Measurements from ENCODE around the gene VIPR1. TPM values are rescaled to one million over a fixed set of nuclear protein-coding genes. Genes with fewer than 3 reads are reported as not detected.

VIPR1 gene
- polyA plus RNA-seq, 1 of the 3 experiments (the other 2 are of a cell fraction): not detected

GRCh38 chr3:42575137-42575741 lies 72.8 kb downstream of the VIPR1 start:
- Histone ChIP-seq H3K79me2 (ENCODE audit: insufficient read depth) (peaks cover 97% of the 10 kb centered on the region), H3F3A (replicated peaks; ENCODE audit: insufficient read depth) (peaks cover 6% of the 10 kb centered on the region), H3K9ac (no peak overlapping the region), H2AFZ (ENCODE audit: low read depth) (no peak overlapping the region), H3K4me3 (ENCODE audit: low read depth in 2 of 2, low read length in 1 of 2) (no peak overlapping the region), H3K9me3 (peaks cover 17% of the 10 kb centered on the region), H3K4me2 (no peak overlapping the region), H4K20me1 (ENCODE audit: insufficient read depth) (no peaks in the 10 kb centered on the region), H3K27me3 (ENCODE audit: insufficient read depth) (no peaks in the 10 kb centered on the region), H3K4me1 (ENCODE audit: control insufficient read depth in 1 of 2, insufficient read depth in 2 of 2, low read depth in 1 of 2, low read length in 1 of 2) (no peaks in the 10 kb centered on the region; a peak in 2 of 4 replicates), H3K36me3 (replicated peaks in 1 of 2; ENCODE audit: control insufficient read depth in 1 of 2, insufficient read depth in 2 of 2, low read length in 1 of 2) (peaks cover 6 to 60% of the 10 kb centered on the region in 2 experiments), H3K27ac (ENCODE audit: low read depth in 2 of 2, low read length in 1 of 2) (no peak overlapping the region), H3K9me2 (no peaks in the 10 kb centered on the region)
- no peak for DNase-seq
- ChIA-PET POLR2A (no interaction called here), CTCF (interaction anchor here (0.6 to 1.2 kb wide), 2 partner anchors 169 to 240 kb away, joined by 3 read pairs; no protein-coding TSS in a partner anchor)
- no peak for TF ChIP-seq GABPA (IDR thresholded peaks at IDR 0.05; ENCODE audit: low read depth)
- no peak for TF ChIP-seq RXRA (IDR thresholded peaks at IDR 0.05; ENCODE audit: borderline replicate concordance, low read depth)
- TF ChIP-seq TCF12 (IDR thresholded peaks at IDR 0.05): no peak
- no peak for TF ChIP-seq RFX5 (IDR thresholded peaks at IDR 0.05; ENCODE audit: low read length)
- no peak for TF ChIP-seq GATA2 (CRISPR knock-in tag; IDR thresholded peaks at IDR 0.05)
- no peak for TF ChIP-seq ZBTB33 (IDR thresholded peaks at IDR 0.05; ENCODE audit: borderline replicate concordance, low read depth)
- no peak for TF ChIP-seq FOXJ3 (CRISPR knock-in tag; IDR thresholded peaks at IDR 0.05)
- no peak for TF ChIP-seq RCOR1 (IDR thresholded peaks at IDR 0.05; ENCODE audit: low read length)
- no peak for TF ChIP-seq YY1 (IDR thresholded peaks at IDR 0.05; ENCODE audit: low read depth)
- no peak for TF ChIP-seq EZH2phosphoT487 (IDR thresholded peaks at IDR 0.05; ENCODE audit: borderline replicate concordance, low read depth)
- no peak for TF ChIP-seq CTCF (IDR thresholded peaks at IDR 0.05)
- no peak for TF ChIP-seq JUND (IDR thresholded peaks at IDR 0.05)
- no peak for TF ChIP-seq FOXM1 (IDR thresholded peaks at IDR 0.05; ENCODE audit: low read depth)
- TF ChIP-seq SMC3 (IDR thresholded peaks at IDR 0.05; ENCODE audit: low read depth, low read length): no peak
- TF ChIP-seq TEAD4 (IDR thresholded peaks at IDR 0.05; ENCODE audit: borderline replicate concordance, insufficient read depth): no peak

- POLR2A ChIA-PET: no interaction called here
These were observed 75.6 kb downstream of the VIPR1 start for GRCh38 chr3:42578054-42578453.

More at GRCh38 chr3:42578054-42578453, 75.6 kb downstream of the VIPR1 start:
- Histone ChIP-seq H4K20me1 (ENCODE audit: insufficient read depth) (no peaks in the 10 kb centered on the region), H3K36me3 (replicated peaks in 1 of 2; ENCODE audit: control insufficient read depth in 1 of 2, insufficient read depth in 2 of 2, low read length in 1 of 2) (peaks cover 6 to 52% of the 10 kb centered on the region in 2 experiments), H2AFZ (ENCODE audit: low read depth) (no peak overlapping the region), H3K4me2 (no peak overlapping the region), H3K27me3 (ENCODE audit: insufficient read depth) (no peaks in the 10 kb centered on the region), H3F3A (replicated peaks; ENCODE audit: insufficient read depth) (peaks cover 6% of the 10 kb centered on the region), H3K4me1 (ENCODE audit: control insufficient read depth in 1 of 2, insufficient read depth in 2 of 2, low read depth in 1 of 2, low read length in 1 of 2) (peaks cover 0 to 6% of the 10 kb centered on the region in 2 experiments; a peak in 2 of 4 replicates), H3K9me3 (peaks cover 17% of the 10 kb centered on the region), H3K9ac (no peak overlapping the region), H3K79me2 (ENCODE audit: insufficient read depth) (peaks cover 85% of the 10 kb centered on the region), H3K27ac (ENCODE audit: low read depth in 2 of 2, low read length in 1 of 2) (no peak overlapping the region), H3K9me2 (no peaks in the 10 kb centered on the region), H3K4me3 (ENCODE audit: low read depth in 2 of 2, low read length in 1 of 2) (no peak overlapping the region)
- TF ChIP-seq NRF1 (IDR thresholded peaks at IDR 0.05; ENCODE audit: low read depth, low read length): no peak
- TF ChIP-seq SMC3 (IDR thresholded peaks at IDR 0.05; ENCODE audit: low read depth, low read length): no peak
- no peak for TF ChIP-seq ZBTB33 (IDR thresholded peaks at IDR 0.05; ENCODE audit: borderline replicate concordance, low read depth)
- no peak for DNase-seq
- 97% methylated on average over 4 of the region's 4 CpGs for WGBS (ENCODE audit: low lambda C conversion rate)
- CTCF ChIA-PET: no interaction called here

Measured in SK-N-SH (cell line).